GM21367 (cell line): ENCODE results near the gene ADPRHL1.

Experiments used
- ATAC-seq: cut with Tn5 transposase; IDR thresholded peaks from one replicate; pipeline ENCODE4 v1.9.1; 2021; ENCODE audit not compliant: unreplicated experiment

The ADPRHL1 gene

GRCh38 chr13:113417836-113418721, 35.2 kb downstream of the ADPRHL1 start:
- ATAC-seq, result no peak

DNA sequence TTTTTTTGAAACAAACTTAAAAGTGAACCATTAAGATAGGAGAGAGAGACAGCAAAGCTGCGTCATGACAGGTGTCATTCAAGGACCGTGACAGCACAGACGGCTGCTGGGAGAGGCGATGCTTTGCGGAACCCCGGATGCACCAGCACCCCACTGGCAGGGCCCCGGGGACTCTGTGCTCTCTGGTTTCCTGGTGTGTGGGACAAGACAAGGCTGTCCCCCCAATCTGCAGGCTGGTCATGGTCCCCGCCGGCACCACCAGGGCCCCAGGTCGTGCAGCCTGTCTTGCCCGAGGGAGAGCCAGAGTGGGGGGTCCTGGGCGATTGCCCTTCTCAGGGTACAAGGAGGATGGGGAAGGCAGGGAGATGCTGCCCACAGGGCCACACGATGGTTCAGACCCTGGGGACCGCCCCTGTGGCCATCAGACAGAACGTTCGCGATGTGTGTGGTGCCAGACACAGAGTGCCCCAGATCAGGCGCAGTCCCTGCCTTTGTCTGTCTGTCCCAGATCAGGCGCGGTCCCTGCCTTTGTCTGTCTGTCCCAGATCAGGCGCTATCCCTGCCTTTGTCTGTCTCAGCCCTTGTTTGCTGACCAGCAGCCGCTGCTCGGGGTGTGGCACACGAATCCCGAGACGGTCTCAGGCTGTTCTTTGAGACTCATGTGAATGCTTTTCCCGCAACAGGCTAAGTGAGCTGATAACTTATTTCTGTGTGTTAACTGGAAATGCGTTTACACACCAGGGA, 36.1 kb downstream of the ADPRHL1 start:
- no peak for ATAC-seq

DNA sequence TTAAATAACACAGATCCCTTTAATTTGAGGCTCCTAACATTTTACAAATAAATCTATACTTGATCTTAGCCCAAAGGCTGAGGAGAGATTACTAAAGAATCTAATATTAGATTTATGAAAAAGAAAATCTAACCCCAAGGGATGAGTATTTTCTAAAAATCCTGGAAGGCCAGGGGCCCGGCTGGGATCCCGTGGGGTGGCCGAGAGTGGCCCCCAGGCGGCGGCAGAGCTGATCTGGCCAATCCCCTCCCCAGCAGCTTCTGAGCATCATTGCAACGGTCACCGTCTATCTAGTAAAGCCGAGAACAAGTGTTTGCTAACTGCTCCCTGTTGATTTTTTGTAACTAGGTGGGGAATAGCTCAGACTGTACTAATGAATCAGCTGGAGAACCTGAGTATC, 37.5 kb downstream of the ADPRHL1 start:
- no peak for ATAC-seq

- no peak for ATAC-seq
Observed at GRCh38 chr13:113415032-113415431, 38.3 kb downstream of the ADPRHL1 start.

DNA sequence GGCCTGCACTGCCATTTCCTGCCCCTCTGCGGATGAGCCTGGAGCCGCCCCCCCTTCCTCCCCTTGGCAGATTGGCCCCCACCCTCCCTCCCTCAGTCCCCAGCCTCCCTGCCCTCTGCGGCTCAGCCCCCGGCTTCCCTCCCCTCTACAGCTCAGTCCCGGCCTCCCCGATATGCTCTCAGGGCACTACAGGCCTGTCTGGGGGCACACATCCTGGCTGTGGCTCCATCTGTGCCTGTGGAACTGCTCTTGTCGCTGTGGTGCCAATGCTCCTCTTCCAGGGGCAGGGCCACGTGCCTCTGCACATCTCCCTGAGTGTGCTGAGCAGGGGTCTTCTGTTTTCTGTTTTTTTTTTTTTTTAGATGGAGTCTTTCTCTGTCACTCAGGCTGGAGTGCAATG, 39.0 kb downstream of the ADPRHL1 start:
- ATAC-seq, result no peak

DNA sequence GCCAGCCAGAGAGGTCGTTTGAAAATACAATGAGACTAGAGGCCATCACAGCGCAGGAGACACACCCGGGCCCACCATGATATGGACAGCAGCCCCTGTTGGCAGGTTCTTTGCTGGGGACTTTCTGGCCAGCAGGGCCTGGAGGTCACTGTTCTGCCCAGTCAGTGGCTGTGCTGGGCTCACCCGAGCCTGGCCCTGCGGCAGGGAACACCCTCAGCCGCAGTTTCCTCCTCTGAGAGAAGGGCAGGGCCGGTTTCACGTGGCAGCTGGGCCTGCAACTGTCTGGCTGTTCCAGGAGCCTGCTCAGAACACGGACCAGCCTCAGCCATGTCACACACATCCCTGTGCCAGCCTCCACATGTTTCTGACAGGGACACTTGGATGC, 39.4 kb downstream of the ADPRHL1 start:
- no peak for ATAC-seq

DNA sequence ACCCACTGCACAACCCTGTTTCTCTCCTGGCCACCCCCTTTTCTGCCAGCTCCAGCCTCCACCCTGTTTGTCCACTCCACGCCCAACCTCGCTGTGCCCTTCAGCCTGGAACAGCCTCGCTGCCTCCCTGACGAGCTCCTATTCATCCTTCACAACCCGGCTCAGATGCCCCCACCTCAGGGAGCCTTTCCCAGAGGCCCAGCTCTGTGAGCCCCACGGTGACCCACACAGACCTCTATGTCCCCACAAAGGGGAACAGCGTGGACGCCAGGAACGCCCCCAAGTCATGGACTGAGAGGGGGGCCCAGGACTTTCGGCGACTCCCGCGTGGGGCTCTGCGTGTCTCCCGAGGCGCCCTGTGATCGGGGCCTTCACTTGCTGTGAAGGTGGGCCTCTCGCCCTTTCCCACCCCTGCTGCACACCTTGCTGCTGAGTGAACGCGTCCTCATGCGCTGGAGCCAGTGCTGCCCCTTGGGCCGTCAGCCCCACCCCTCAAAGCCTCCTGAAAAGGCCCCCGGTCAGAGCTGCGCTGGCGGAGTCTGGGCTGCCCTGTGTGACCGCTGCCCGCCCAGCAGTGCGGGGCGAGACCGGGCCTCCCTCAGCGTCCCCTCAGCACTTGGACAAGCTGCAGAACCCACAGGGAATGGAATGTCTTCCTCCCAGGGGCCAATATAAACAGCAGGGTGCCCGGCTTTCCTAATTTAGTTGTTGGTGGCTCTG, 40.0 kb downstream of the ADPRHL1 start:
- ATAC-seq, result no peak

DNA sequence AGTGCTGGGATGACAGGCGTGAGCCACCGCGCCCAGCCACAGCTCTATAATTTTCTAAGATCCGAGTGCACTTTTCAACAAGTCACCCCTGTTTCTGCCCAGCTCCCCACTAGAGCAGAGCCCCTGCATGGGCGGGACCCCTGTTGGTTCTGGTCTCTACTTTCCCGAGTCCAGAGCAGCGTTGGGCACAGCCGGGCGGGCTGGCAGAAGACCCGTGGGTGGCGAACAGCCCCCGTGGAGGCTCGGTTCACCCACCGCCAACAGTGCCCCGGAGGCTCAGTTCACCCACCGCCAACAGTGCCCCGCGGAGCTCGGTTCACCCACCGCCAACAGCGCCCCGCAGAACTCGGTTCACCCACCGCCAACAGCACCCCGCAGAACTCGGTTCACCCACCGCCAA, 40.8 kb downstream of the ADPRHL1 start:
- no peak for ATAC-seq

- no peak for ATAC-seq
Observed at GRCh38 chr13:113411216-113412023, 41.9 kb downstream of the ADPRHL1 start.

DNA sequence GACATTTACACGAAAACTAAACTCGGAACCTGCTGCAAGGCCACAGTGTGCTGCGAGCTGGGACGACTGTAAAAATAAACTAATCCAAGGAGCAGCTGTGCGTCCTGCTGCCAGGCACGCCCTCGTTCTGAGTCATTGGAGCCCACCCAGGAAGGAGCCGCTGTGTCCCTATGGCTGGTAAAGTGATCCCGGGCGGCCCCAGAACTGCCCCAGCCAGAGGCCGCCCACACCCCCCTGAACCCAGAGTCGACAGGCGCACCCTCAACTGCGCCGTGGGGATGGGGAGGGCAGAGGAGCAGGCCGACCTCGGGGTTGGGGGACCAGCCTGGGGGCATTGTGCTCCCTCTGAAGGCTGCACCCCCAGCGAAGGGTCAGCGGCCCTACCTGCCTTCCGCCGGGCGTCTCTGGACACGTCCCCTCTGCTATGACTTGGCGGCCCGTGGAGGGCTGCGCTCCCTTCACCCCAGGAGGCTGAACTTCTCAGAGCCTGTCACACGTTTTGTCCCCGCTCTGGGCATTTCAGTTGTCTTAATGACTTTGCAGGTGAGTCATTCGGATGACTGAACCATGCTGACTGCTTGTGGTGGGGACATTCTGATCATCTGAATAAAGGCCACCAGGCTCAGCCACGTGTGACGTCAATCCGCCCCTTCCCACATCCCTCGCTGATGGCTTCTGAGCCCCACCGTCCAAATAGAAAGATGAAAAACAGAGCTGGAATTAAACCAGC, 42.7 kb downstream of the ADPRHL1 start:
- ATAC-seq, result no peak

DNA sequence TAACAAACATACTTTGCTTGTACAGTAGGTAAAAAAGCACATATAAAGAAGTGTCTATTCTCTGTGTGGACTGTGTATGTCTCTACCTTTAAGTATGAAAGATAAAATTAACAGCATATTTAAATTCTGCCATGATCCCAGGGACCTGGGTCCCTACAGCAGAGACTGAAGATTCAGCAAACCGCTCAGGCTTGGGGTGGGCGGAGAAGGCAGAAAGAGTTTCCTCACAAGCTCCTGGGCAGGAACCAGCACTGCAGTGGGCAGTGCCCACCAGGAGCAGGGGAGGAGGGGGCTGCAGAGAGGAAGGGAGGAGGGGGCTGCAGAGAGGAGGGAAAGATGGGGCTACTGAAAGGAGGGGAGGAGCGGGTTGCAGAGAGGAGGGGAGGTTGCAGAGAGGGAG, 44.7 kb downstream of the ADPRHL1 start:
- no peak for ATAC-seq

DNA sequence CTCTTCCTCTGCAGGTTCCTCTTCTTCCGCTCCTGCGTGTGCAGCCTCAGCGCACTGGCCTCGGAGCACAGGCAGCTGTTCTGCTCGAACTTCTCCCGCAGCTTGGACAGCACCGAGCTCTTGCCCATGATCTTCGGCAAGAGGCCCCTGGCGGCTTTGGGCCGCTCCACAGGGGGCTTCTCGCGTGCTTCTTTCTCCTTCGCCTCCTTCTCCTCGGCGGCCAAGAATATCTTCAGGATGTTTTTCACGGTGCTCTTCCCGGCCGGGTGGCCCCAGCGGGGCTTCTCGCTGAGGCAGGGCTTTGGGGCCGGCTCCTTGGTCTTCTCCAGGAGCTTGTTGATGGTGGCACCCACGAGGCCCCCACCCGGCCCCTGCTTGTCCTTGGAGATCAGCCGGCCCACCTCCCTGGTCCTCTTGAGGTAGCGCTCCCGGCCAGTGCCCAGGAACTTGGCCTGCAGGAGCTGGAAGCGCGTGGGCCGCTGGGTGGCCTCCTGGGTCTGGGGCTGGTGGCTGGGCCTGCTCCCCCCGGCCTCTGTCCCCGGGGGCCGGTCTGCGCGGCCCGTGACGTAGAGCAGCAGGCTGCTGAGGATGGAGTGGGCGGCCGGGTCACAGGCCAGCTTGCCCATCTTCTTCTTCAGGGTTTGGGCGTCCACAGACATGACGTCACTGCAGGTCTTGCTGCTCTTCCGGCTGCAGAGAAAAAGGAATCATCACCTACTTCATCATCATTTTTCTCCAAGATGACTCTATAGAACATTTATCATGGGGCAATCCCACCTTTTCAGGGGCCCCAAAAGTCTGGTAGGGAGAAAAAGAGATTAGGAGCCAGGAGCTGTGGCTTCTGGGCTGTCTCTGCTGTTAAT, 45.5 kb downstream of the ADPRHL1 start:
- no peak for ATAC-seq

- no peak for ATAC-seq
Observed at GRCh38 chr13:113407103-113407530, 46.2 kb downstream of the ADPRHL1 start.

GRCh38 chr13:113406321-113407102, 46.8 kb downstream of the ADPRHL1 start:
- no peak for ATAC-seq

- no peak for ATAC-seq
Observed at GRCh38 chr13:113405481-113406300, 47.6 kb downstream of the ADPRHL1 start.

GRCh38 chr13:113404723-113405471, 48.4 kb downstream of the ADPRHL1 start:
- no peak for ATAC-seq

- no peak for ATAC-seq
Observed at GRCh38 chr13:113404366-113404722, 48.9 kb downstream of the ADPRHL1 start.
